ENCODE results near the gene SSBP4.

SSBP4 gene

GRCh38 chr19:18421371-18421959, 2.3 kb downstream of the SSBP4 start:
- no peak for DNase-seq (ENCODE audit: low spot score)

GRCh38 chr19:18422530-18423191, 3.5 kb downstream of the SSBP4 start:
- DNase-seq (ENCODE audit: low spot score) = no peak

- no peak for DNase-seq (ENCODE audit: low spot score)
Measured at GRCh38 chr19:18423258-18424020, 4.2 kb downstream of the SSBP4 start.

- peak; percentile 75 for DNase-seq (ENCODE audit: low spot score)
Measured at GRCh38 chr19:18424122-18424889, 5.1 kb downstream of the SSBP4 start.

- DNase-seq (ENCODE audit: low spot score) = no peak
Measured at GRCh38 chr19:18424890-18425514, 5.8 kb downstream of the SSBP4 start.

GRCh38 chr19:18425515-18426415, 6.6 kb downstream of the SSBP4 start:
- no peak for DNase-seq (ENCODE audit: low spot score)

GRCh38 chr19:18426416-18426767, 7.2 kb downstream of the SSBP4 start:
- DNase-seq (ENCODE audit: low spot score) = no peak

GRCh38 chr19:18427080-18427742, 8.0 kb downstream of the SSBP4 start:
- DNase-seq (ENCODE audit: low spot score) = no peak

- DNase-seq (ENCODE audit: low spot score) = no peak
Measured at GRCh38 chr19:18427743-18428113, 8.5 kb downstream of the SSBP4 start.

- DNase-seq (ENCODE audit: low spot score) = no peak
Measured at GRCh38 chr19:18428173-18428786, 9.1 kb downstream of the SSBP4 start.

GRCh38 chr19:18428787-18429674, 9.8 kb downstream of the SSBP4 start:
- DNase-seq (ENCODE audit: low spot score) = peak; percentile 93

GRCh38 chr19:18429717-18430416, 10.7 kb downstream of the SSBP4 start:
- no peak for DNase-seq (ENCODE audit: low spot score)

GRCh38 chr19:18430417-18431144, 11.4 kb downstream of the SSBP4 start:
- no peak for DNase-seq (ENCODE audit: low spot score)

GRCh38 chr19:18431351-18432197, 12.4 kb downstream of the SSBP4 start:
- no peak for DNase-seq (ENCODE audit: low spot score)

- DNase-seq (ENCODE audit: low spot score) = no peak
Measured at GRCh38 chr19:18432275-18433014, 13.2 kb downstream of the SSBP4 start.
